OCI-M2 (cell line): ENCODE data around the gene TPX2.

Source experiments
- DNase-seq: peaks from one replicate; lab custom pipeline; 2025; ENCODE audit not compliant: unreplicated experiment; lab: John Stamatoyannopoulos, UW

Gene TPX2, protein sequence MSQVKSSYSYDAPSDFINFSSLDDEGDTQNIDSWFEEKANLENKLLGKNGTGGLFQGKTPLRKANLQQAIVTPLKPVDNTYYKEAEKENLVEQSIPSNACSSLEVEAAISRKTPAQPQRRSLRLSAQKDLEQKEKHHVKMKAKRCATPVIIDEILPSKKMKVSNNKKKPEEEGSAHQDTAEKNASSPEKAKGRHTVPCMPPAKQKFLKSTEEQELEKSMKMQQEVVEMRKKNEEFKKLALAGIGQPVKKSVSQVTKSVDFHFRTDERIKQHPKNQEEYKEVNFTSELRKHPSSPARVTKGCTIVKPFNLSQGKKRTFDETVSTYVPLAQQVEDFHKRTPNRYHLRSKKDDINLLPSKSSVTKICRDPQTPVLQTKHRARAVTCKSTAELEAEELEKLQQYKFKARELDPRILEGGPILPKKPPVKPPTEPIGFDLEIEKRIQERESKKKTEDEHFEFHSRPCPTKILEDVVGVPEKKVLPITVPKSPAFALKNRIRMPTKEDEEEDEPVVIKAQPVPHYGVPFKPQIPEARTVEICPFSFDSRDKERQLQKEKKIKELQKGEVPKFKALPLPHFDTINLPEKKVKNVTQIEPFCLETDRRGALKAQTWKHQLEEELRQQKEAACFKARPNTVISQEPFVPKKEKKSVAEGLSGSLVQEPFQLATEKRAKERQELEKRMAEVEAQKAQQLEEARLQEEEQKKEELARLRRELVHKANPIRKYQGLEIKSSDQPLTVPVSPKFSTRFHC

GRCh38 chr20:31738729-31739549, at the start of gene TPX2:
TPX2 (plus strand) TSS chr20:31739290; CDS start chr20:31757477, 18,187 bp downstream.
- peak; percentile 85 for DNase-seq

- no peak for DNase-seq
These were observed 48.9 kb upstream of the TPX2 start for GRCh38 chr20:31690124-31690666.

DNA sequence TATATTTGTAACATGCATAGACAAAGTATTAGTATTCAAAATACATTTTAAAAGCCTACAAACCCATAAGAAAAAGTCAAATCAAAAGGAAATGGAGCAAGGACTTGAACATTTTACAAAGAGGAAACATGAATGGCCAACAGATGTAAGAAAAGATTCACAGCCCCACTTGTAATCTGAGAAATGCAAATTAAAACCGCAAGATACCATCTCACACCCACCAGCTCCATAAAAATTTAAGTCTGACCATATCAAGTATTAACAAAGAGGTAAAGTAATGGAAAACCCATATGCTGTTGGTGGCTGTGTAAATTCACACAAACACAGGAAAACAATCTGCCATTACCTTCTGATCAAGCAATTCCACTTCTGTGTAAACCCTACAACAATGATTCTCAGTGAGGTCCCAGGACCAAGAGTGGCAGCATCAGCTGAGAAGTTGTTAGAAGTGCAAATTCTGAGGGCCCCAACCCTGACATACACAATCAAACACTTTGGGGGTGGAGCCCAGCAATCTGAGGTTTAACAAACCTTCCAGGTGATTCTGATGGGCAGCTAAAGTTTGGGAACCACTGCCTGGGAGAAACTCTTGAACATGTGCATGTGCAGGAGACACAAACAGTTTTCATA, 47.3 kb upstream of the TPX2 start:
- no peak for DNase-seq

- DNase-seq = no peak
These were observed 45.7 kb upstream of the TPX2 start for GRCh38 chr20:31693402-31693801.

DNA sequence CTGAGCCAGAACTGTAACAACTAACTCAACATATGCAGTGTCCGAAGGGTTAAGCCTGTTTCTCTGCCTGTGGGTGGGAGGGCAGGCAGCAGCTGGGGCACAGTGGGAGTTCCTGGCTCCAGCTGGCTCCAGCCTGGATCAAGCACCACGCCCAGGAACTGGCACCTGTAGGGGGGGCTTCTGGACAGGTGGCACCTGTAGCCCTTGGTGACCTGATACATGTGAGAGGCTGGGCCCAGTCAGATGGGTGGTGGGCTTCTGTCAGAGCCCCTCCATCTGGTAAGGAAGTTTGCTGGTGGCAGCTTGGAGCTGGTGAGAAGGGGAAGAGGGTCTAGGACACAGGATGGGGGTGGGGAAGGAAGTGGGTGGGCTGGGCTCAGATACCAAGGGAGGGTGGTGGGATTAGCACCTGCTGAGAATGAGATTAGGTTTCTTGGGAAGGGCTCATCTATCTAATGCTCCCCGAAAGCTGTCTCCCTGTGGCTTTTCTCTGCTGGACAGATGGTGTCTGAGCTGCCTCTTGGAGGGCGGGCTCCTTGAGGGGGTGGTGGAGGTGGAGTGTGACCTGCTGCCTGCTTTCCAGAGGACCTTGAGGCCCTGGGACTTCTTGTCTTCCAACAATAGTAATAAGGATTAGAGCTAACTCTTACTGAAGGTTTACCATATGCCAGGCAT, 45.0 kb upstream of the TPX2 start:
- peak; percentile 73 for DNase-seq

DNA sequence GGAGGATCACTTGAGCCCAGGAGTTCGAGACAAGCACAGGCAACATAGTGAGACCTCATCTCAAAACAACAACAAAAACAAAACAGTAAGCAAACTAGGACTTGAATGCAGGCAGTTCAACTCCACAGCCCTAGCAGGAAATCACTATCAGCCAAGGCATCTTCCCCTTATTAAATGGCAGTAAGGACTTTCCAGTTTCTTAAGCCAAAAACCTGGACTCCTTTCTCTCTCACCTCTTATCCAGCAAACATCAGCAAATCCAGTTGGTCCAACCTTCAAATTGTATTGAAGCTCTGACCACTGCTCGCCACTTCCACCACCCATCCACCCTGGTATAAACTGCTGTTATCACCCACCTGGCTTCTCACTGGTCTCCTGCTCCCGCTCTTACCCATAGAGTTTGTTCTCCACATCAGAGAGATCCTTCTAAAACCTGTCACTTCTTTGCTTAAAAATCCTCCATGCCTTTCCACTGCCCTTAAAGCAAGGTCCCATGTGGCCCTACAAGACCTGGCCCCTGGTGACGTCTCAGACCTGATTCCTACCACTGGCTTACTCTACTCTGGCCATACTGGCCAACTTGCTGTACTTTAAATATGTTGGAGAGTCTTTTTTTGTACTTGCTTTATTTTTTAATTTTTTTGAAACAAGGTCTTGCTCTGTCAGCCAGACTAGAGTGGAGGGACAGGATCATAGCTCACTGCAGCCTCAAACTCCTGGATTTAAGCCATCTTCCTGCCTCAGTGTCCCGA, 44.1 kb upstream of the TPX2 start:
- DNase-seq = no peak

- no peak for DNase-seq
These were observed 43.0 kb upstream of the TPX2 start for GRCh38 chr20:31695849-31696804.

- no peak for DNase-seq
These were observed 40.8 kb upstream of the TPX2 start for GRCh38 chr20:31698243-31698802.

DNA sequence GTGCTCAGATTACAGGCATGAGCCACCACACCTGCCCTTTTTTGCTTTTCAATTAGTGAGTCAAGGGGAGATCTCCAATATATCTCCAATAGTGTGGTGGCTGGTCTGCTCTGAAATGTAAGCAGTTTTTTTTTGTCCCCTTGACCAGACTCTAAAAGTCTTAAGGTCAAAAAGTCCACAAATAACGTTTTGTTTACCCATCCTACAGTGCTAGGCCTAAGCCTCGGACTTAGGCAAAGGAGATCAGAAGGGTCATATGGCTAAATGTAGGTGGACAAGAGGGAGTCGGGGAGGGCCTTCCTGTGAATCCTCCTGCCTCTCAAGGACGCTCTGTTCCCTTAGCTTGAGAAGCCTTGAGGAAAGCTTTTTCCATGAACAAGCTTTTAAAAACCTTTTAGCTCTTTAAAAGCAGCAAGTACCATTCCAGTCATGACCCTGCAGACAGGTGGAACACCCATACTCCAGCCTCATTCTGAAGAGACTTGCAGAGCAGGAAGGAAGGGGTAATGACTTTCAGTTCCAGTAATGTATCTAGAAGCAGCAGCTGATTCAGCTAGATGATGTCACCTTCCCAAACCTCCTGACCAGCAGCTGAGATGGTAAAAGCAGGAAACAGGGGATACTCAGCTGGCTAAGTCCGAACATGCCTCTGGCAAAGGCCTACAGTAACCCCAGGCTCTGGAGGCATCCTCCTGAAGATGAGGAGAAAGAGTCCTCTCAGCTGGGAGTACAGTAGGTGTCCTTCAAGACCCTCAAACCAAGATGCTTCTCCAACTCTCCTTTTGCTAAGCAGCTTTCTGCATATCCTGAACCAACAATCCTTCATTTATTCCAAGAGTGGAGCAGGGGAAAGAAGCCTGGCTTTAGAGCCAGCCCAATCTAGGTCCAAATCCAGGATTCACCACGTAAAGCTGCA, 40.0 kb upstream of the TPX2 start:
- DNase-seq = no peak

- DNase-seq = no peak
These were observed 39.0 kb upstream of the TPX2 start for GRCh38 chr20:31699801-31700728.

DNA sequence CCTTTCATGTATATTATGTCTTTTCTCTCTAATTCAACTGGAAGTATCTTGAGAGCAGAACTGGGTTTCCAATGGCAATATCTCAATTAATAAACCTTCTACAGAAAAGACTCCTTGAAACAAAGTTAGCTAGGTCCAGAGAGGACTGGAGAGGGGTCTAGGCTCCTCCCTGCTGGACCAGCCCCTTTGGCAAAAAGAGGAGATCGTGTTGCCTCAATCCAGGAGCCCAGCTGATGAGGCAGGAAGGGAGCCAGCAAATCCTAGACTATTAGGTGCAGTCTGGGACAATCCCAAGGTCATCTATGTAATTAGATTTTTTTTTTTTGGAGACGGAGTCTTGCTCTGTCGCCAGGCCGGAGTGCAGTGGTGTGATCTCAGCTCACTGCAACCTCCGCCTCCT, 38.3 kb upstream of the TPX2 start:
- DNase-seq = no peak

- no peak for DNase-seq
These were observed 37.5 kb upstream of the TPX2 start for GRCh38 chr20:31701591-31701990.

- no peak for DNase-seq
These were observed 34.6 kb upstream of the TPX2 start for GRCh38 chr20:31704225-31705119.

- DNase-seq = no peak
These were observed 33.9 kb upstream of the TPX2 start for GRCh38 chr20:31705191-31705590.
